H1 (cell line): ENCODE data around the gene SLC2A4RG.

ENCODE experiments used
- CHD2 ChIP-seq: IDR thresholded peaks from 2 replicates; pipeline ENCODE4 v1.6.1; 2012; ENCODE audit warnings: low read length, improper control_type of control experiment
- EP300 ChIP-seq, 2 experiments: IDR thresholded peaks; 1 replicate in 1 of 2; 2 replicates in 1 of 2; pipeline ENCODE4 v1.6.1; 2011 to 2012; ENCODE audit warnings: low read depth in 2 of 2, low read length in 2 of 2, mild to moderate bottlenecking in 2 of 2, borderline replicate concordance in 1 of 2, inconsistent platforms in 1 of 2, moderate library complexity in 1 of 2
- POLR2A ChIP-seq, 2 experiments: IDR thresholded peaks; 1 replicate in 1 of 2; 2 replicates in 1 of 2; pipeline ENCODE4 v1.6.1; 2011; ENCODE audit warnings: low read depth in 2 of 2, low read length in 2 of 2, mild to moderate bottlenecking in 2 of 2; ENCODE audit errors: control extremely low read depth in 1 of 2
- POLR2AphosphoS5 ChIP-seq: IDR thresholded peaks from 2 replicates; pipeline ENCODE4 v1.6.1; 2011; ENCODE audit warnings: low read depth, low read length
- YY1 ChIP-seq: IDR thresholded peaks from 2 replicates; pipeline ENCODE4 v1.6.1; 2011; ENCODE audit warnings: low read depth, mild to moderate bottlenecking, low read length
- ZNF274 ChIP-seq: IDR thresholded peaks from 2 replicates; pipeline ENCODE4 v1.7.0; 2012; ENCODE audit warnings: low read length, borderline replicate concordance; ENCODE audit errors: extremely low read depth
- TF ChIP-seq, protein P1 (sequence below), 3 experiments: IDR thresholded peaks; 1 replicate in 2 of 3; 2 replicates in 1 of 3; pipeline versions ENCODE4 v1.5.1 to v1.6.1; 2011; ENCODE audit warnings: low read length in 3 of 3, mild to moderate bottlenecking in 3 of 3, inconsistent platforms in 2 of 3, low read depth in 1 of 3, moderate library complexity in 1 of 3; ENCODE audit not compliant: insufficient read depth in 1 of 3; ENCODE audit errors: control extremely low read depth in 1 of 3
- TF ChIP-seq, protein P2 (sequence below): IDR thresholded peaks from 2 replicates; pipeline ENCODE4 v1.6.1; 2012; ENCODE audit warnings: inconsistent platforms

DNA sequence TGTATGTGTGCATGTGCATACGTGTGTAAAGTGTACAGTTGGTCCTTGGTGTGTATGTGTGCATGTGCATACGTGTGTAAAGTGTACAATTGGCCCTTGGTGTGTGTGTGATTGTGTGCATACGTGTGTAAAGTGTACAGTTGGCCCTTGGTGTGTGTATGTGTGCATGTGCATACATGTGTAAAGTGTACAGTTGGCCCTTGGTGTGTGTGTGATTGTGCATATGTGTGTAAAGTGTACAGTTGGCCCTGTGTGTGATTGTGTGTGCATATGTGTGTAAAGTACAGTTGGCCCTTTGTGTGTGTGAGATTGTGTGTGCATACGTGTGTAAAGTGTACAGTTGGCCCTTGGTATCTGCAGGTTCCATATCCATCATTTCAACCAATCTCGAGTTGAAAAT lies 8.2 kb upstream of the SLC2A4RG start:
- TF ChIP-seq POLR2A (IDR thresholded peaks at IDR 0.05; ENCODE audit: control extremely low read depth in 1 of 2, low read depth in 2 of 2, low read length in 2 of 2) (no peak), YY1 (no peak), ZNF274 (no peak), POLR2AphosphoS5 (no peak), EP300 (IDR thresholded peaks at IDR 0.05; ENCODE audit: borderline replicate concordance in 1 of 2, low read depth in 2 of 2, low read length in 2 of 2) (no peak), CHD2 (no peak)
- TF ChIP-seq, protein P1, sequence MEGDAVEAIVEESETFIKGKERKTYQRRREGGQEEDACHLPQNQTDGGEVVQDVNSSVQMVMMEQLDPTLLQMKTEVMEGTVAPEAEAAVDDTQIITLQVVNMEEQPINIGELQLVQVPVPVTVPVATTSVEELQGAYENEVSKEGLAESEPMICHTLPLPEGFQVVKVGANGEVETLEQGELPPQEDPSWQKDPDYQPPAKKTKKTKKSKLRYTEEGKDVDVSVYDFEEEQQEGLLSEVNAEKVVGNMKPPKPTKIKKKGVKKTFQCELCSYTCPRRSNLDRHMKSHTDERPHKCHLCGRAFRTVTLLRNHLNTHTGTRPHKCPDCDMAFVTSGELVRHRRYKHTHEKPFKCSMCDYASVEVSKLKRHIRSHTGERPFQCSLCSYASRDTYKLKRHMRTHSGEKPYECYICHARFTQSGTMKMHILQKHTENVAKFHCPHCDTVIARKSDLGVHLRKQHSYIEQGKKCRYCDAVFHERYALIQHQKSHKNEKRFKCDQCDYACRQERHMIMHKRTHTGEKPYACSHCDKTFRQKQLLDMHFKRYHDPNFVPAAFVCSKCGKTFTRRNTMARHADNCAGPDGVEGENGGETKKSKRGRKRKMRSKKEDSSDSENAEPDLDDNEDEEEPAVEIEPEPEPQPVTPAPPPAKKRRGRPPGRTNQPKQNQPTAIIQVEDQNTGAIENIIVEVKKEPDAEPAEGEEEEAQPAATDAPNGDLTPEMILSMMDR (IDR thresholded peaks at IDR 0.05; ENCODE audit: control extremely low read depth in 1 of 3, insufficient read depth in 1 of 3, low read depth in 1 of 3, low read length in 3 of 3) = no peak
- TF ChIP-seq, protein P2, sequence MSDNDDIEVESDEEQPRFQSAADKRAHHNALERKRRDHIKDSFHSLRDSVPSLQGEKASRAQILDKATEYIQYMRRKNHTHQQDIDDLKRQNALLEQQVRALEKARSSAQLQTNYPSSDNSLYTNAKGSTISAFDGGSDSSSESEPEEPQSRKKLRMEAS = no peak
